Endothelial cell (in vitro differentiated cells): ENCODE results near the gene MYEF2. TPM values are rescaled to one million over a fixed set of nuclear protein-coding genes. Genes with fewer than 3 reads are reported as not detected.

Experiments used
- DNase-seq: peaks from one replicate; pipeline ENCODE4 v3.0.0; 2021; ENCODE audit warnings: low spot score
- H3K27ac Mint-ChIP-seq: one replicate; pipeline ENCODE4 v1.8.0; 2021; ENCODE audit warnings: mixed read lengths, inconsistent platforms; ENCODE audit not compliant: unreplicated experiment
- H3K27me3 Mint-ChIP-seq: one replicate; pipeline ENCODE4 v1.8.0; 2021; ENCODE audit warnings: mild to moderate bottlenecking, moderate library complexity, mixed read lengths, inconsistent platforms; ENCODE audit not compliant: unreplicated experiment
- H3K36me3 Mint-ChIP-seq: one replicate; pipeline ENCODE4 v1.8.0; 2021; ENCODE audit warnings: mild to moderate bottlenecking, low read depth, mixed read lengths, inconsistent platforms; ENCODE audit not compliant: unreplicated experiment
- H3K4me1 Mint-ChIP-seq: one replicate; pipeline ENCODE4 v1.8.0; 2021; ENCODE audit warnings: mild to moderate bottlenecking, mixed read lengths, inconsistent platforms; ENCODE audit not compliant: unreplicated experiment
- H3K4me3 Mint-ChIP-seq: one replicate; pipeline ENCODE4 v1.8.0; 2021; ENCODE audit warnings: mild to moderate bottlenecking, mixed read lengths, inconsistent platforms; ENCODE audit not compliant: unreplicated experiment
- H3K9me3 Mint-ChIP-seq: one replicate; pipeline ENCODE4 v1.8.0; 2021; ENCODE audit warnings: mixed read lengths, inconsistent platforms; ENCODE audit not compliant: unreplicated experiment
- total RNA-seq: library from RNA; stranded (reverse); fragmentation: NEBNext Ultra II Directional; extraction: Animal tissue kit (Norgen Biotek cat#: 25700); gene quantifications from one replicate; pipeline ENCODE4 v1.2.1, GENCODE V29; 2021; ENCODE audit not compliant: unreplicated experiment
- TF ChIP-seq, protein P1 (sequence below): fragments of 200-600 bp; sonication (generic); IDR thresholded peaks from one replicate; pipeline ENCODE4 v1.5.0; 2021; ENCODE audit warnings: antibody characterized with exemption; ENCODE audit not compliant: unreplicated experiment

Gene MYEF2
- total RNA-seq, 1 donor from 2014 or later, result 45.9 TPM

DNA sequence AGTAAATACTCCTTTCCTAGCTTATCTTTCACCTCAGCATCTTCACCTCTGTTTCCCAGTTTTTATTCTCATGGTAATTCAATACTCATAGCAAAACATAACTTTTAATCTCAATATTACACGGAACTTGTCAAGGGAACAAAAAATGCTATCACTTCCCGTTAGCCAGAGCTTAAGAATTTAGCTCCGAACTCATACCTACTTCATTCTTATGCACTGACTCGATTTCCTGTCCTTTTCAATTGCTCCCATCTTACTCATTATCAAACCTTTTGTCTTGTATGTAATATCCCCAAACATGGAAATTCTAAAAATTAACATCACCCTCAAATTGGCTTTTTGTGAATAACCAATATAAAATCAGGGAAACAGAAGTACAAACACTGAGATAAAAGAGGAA lies 28.2 kb downstream of the MYEF2 start:
- peaks cover 4% of the 10 kb centered on the region for H3K36me3 Mint-ChIP-seq
- TF ChIP-seq, protein P1, sequence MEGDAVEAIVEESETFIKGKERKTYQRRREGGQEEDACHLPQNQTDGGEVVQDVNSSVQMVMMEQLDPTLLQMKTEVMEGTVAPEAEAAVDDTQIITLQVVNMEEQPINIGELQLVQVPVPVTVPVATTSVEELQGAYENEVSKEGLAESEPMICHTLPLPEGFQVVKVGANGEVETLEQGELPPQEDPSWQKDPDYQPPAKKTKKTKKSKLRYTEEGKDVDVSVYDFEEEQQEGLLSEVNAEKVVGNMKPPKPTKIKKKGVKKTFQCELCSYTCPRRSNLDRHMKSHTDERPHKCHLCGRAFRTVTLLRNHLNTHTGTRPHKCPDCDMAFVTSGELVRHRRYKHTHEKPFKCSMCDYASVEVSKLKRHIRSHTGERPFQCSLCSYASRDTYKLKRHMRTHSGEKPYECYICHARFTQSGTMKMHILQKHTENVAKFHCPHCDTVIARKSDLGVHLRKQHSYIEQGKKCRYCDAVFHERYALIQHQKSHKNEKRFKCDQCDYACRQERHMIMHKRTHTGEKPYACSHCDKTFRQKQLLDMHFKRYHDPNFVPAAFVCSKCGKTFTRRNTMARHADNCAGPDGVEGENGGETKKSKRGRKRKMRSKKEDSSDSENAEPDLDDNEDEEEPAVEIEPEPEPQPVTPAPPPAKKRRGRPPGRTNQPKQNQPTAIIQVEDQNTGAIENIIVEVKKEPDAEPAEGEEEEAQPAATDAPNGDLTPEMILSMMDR, result no peak
- H3K9me3 Mint-ChIP-seq, result no peaks in the 10 kb centered on the region
- DNase-seq, result no peak
- no peak overlapping the region for H3K4me3 Mint-ChIP-seq
- no peaks in the 10 kb centered on the region for H3K27me3 Mint-ChIP-seq
- no peaks in the 10 kb centered on the region for H3K4me1 Mint-ChIP-seq
- no peak overlapping the region for H3K27ac Mint-ChIP-seq

DNA sequence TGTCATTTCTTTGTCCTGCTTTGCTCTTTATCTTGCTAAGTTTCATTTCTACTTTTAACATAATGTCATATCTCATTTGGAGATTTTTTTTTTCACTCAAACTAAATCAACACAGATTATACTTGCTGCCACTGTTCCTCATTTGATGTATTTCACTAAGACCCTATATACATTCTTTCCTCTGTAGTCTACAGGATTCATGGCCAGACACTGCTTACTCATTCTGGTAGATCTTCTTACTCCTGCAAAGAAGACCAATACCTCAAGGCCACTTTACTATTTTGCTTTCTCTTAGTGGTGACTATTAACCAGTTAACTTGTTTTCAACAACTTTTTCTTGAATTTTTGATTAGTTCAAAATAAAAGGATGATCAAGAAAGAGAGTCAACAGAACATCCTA lies 30.7 kb downstream of the MYEF2 start:
- Mint-ChIP-seq H3K27me3 (no peaks in the 10 kb centered on the region), H3K27ac (no peak overlapping the region), H3K4me1 (no peaks in the 10 kb centered on the region), H3K4me3 (no peak overlapping the region), H3K36me3 (peaks cover 4% of the 10 kb centered on the region), H3K9me3 (no peaks in the 10 kb centered on the region)
- TF ChIP-seq, protein P1, result no peak
- DNase-seq, result no peak

DNA sequence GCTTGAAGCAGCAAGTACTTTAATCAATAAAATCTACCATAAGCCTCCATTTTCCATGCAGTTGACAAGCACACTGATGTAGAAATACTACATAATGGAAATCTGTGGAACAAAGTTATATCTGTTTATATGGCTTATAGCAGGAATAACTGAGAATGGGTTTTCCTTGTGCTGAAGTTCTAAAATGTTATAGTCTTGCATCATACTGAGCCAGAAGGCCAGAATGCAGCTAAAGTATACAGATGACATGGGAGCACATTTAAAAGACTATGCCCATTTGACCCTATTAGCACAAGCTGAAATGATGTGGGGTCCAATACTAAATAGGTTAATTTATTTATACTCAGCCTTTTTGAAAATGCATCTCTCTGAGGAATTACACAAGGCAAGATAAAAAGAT lies 32.2 kb downstream of the MYEF2 start:
- no peaks in the 10 kb centered on the region for H3K27me3 Mint-ChIP-seq
- no peaks in the 10 kb centered on the region for H3K4me1 Mint-ChIP-seq
- TF ChIP-seq, protein P1, result no peak
- H3K36me3 Mint-ChIP-seq, result no peaks in the 10 kb centered on the region
- H3K27ac Mint-ChIP-seq, result no peak overlapping the region
- DNase-seq, result no peak
- H3K9me3 Mint-ChIP-seq, result no peaks in the 10 kb centered on the region
- H3K4me3 Mint-ChIP-seq, result no peak overlapping the region

DNA sequence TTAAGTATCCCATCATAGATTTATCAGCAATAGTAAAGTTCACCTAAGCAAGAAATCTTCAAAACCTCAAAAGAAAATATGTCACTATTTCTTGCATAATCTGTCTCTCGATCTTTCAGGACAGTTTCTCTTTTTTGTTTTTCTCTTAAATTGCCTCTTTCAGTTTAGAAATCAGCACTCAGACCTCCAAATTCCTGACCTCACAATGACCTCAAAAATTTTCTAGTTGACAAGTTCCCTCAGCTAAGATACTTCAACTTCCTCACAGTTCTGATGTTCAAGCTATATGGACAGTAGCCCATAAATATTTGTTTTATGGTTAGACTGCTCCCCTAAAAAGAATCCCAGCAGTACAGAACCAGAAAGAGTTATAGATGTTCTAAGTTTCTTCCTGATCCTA lies 33.2 kb downstream of the MYEF2 start:
- H3K4me3 Mint-ChIP-seq, result no peak overlapping the region
- TF ChIP-seq, protein P1, result no peak
- H3K27me3 Mint-ChIP-seq, result no peaks in the 10 kb centered on the region
- no peak for DNase-seq
- H3K36me3 Mint-ChIP-seq, result no peaks in the 10 kb centered on the region
- no peaks in the 10 kb centered on the region for H3K9me3 Mint-ChIP-seq
- no peak overlapping the region for H3K27ac Mint-ChIP-seq
- no peaks in the 10 kb centered on the region for H3K4me1 Mint-ChIP-seq

DNA sequence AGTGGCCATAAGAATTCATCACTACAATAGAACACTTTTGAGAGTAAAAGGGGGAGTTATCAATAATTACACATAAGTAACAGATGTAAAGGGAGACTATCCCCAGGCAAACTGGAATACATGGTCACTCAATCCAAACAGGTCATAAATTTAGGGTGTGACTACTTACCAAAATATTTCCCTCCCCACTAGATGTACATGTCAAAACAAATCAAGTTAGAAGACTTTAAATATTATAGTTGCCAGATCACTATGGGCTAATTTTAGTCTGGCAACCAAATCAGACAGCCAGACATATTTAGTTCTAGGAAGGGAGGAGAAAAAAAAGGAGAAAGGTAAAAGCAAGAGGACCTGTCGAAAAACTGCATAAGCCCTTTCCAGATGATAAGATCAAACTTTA lies 34.2 kb downstream of the MYEF2 start:
- DNase-seq, result no peak
- Mint-ChIP-seq H3K27ac (no peak overlapping the region), H3K9me3 (no peaks in the 10 kb centered on the region), H3K4me1 (no peaks in the 10 kb centered on the region), H3K4me3 (no peak overlapping the region), H3K36me3 (no peaks in the 10 kb centered on the region), H3K27me3 (no peaks in the 10 kb centered on the region)
- TF ChIP-seq, protein P1, result no peak
